Smooth muscle cell of the brain vasculature (primary cell): ENCODE data around the gene CDC6.

Experiments
- DNase-seq: peaks from one replicate; pipeline ENCODE4 v3.0.0-alpha.2; 2012; ENCODE audit warnings: low read depth, low spot score

CDC6 gene

DNA sequence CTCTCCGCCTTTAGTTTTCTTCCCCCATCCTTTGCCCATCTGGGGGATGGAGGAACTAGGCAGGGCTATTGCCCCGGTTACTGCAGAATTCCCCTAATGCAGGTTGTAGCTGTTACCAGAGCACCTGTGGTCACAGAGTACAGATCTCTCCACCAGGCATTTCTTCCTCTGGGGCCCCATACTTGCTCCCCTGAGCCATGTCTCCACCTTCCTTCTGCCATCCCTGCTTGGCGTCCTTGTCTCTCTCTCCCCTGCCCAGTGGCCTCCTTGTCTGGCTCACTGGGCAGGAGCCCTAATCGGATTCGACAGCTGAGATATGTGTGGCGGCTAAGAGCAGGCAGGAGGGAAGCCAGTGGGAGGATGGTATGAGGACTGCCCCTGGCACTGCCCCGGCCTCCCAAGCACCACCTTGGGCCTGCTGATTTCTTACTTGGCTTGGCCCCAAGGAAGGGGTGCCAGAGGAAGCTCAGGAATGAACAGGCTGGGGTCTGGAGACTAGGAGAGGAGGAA lies 23.3 kb downstream of the CDC6 start:
- no peak for DNase-seq

DNA sequence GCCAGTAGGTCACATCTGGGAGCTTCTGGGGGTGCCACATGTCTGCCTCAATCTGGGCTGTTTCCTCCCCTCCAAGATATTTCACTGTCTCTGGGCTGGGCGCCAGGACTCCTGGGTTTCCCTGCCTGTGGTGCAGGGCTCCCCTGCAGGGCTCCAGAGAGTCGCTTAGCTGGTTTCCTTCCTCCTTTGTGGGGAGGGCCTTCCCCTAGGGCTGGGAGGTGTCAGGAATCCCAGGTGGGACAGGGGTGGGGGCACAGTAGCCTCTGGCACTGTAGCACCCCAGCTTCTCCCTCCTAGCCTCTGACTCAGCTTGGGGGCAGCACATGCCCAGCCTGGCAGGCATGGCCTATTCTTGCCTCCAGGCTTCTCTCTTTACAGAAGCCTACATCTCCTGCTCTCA lies 23.9 kb downstream of the CDC6 start:
- no peak for DNase-seq

DNA sequence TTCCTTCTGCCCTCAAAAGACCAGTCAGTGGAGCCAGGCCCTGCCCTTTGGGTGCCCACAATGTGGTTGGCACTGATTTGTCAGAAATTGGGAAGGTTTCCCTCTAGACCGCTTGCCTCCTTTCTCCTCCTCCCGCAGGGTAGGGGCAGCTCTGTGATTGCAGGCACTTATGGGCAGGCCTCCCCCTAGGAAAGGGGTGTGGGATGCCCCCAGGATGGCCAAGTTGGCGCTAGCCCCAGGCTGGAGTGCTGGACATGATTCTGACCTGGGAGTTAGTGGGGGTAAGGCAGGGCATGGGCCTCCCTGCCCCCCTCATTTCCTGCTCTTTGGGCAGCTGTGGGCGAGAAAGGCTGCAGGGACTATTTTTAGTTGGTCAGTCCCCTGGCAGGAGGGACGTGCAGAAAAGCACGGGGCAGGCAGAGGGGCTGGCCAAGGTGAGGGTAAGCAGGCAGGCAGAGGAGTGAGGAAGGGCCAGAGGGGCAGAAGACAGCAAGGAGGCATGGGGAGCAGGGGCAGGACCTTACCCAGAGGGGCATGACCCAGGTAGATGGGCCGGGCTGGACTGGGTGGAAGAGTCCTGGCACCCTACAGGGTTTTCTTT lies 24.6 kb downstream of the CDC6 start:
- no peak for DNase-seq

DNA sequence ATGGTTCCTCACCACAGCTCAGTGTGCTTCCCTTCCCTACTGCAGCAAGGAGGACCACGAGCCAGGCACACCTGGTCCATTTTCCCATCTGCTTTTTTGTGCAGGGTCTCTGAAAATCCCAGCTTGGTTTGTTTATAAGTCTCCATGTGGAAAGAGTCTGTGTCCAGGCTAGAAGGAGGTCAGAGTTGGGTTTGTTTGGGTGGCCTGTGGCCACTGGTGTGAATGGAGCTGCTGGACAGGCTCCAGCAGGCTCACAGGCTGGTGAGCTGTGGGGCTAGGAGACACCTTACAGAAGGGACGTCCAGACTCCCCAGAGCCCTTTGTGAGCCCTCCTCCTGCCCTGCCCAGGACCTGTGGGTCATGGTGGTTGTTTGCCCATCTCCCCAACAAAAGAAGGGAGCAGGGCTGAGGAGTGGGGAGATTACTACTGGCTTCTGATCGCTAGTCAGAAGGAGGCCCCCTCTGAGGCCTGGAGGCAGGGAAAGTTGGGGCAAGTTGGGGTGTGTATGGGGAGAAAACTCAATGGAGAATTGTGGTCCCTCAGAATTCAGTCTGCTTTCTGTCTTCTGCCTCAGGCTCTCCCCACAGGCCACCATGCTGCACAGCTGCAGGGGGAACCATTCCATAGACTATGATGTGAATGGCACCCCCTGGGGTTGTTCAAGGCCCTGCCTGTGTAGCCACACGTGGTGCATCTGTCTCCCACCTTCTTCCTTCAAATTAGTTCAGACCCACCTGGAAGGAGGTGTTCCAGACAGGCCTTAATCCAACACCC lies 25.4 kb downstream of the CDC6 start:
- no peak for DNase-seq

DNA sequence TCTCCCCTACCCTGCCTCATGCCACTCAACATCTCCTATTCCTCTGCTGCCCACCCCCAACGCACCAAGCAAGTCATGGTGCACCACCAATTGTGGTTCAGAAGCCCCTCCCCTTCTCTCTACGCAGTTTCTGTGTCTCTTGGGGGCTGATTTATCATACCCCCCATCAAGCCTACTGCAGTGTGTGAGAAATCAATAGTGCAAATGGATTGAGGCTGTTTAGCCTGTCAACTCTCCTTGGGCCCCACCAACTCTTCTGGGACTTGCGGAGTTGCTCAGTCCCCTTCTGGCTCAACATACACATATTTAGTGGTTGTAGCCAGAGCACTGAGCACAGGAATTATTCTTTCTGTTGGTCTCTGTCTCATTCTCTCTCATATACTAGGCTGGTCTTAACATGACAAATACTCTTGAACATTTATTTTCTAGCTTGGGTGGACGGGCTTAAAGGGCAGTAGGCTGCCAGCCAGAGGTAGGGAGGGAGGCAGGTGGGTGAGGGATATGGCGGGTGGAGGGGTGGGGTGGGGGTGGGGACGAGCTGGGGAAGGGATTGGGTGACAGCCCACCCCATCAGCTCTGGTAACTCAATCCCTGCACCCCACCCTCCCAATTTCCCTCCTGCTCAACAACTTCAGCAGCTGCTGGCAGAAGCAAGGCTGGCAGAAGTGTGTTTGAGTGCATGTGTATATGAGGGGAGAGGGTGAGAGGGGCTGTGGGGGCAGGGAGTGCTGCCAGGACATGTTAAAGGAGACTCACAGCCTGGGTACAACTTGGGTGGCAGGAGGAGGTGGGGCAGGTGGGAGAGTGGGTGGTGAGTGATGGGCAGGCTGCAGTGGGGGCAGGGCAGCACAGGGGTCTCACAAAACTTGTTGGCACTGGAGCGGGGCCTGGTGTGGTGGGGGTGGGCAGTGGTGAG lies 26.2 kb downstream of the CDC6 start:
- DNase-seq: no peak

DNA sequence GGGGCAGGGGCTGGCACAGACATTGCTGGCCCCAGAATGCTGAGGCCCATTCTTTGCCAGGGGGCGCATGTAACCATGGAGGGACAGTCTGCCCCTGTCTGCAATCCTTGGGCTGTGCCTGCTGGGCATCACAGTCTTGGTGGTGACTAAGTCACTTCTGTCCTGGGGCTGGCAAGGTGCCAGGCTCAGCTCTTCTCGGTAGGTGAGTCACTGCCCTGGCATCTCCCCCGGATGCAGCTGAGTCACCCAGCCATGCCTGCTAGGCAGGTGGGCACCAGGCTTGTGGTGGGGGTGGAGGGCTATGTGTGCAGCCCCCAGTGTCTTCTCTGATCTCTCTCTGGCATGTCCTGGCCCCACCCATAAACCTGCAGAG lies 26.9 kb downstream of the CDC6 start:
- DNase-seq: no peak

DNA sequence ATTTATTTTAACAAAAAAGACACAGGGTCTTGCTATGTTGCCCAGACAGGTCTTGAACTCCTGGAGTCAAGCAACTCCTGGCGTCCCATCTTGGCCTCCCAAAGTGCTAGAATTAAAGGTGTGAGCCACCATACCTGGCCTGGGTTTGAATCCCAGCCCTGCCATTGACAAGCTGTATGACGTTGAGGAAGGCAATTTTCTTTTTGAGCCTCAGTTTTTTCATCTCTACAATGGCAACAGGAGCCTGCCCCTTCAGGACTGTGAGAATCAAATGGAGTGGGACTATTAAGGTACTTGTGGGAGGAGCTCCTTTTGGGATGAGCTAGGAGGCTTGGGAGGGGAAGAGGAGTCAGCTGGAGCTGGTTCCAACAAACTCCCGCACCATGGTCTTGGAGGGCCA lies 27.5 kb downstream of the CDC6 start:
- no peak for DNase-seq

DNA sequence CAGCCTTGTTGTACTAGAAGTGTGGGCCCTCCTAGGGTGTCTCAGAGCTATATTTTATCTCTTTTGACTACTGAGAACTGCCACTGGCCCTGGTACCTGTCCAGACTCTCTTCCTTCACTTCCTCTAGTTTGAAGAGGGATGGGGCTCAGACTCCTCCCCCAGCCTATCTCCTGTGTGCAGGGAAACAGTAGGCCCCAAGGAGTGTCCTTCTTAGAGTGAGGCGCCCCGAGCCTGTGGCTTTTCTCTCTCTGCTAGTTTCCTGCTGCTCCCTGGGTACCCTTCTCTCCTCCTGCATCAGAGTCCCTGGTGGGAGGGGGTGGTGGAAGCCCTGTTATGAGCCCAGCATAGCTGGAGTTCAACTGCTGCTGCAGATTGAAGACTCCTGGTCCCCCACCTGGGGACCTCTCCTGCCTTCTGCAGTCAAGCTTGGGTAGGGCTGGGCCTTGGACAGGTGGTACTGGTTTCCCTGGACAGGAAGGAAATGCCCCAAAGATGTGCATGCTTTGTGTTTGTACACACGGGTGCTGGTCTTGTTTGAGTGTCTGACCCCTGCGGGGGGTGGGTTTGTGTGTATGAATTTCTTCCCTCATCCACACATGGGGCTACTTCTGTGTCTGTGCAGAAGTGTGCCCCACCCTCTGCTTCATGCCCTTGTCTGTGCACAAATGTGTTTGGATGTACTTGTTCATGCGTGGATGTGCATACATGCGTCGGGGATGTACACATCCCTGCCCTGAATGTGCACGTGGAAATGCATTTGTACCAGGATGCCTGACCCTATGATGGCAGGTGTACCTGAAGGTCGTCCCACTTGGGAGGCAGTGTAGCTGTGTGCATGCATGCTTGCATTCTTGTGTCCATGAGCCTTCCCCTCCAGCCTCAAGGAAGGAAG lies 28.2 kb downstream of the CDC6 start:
- DNase-seq: no peak

DNA sequence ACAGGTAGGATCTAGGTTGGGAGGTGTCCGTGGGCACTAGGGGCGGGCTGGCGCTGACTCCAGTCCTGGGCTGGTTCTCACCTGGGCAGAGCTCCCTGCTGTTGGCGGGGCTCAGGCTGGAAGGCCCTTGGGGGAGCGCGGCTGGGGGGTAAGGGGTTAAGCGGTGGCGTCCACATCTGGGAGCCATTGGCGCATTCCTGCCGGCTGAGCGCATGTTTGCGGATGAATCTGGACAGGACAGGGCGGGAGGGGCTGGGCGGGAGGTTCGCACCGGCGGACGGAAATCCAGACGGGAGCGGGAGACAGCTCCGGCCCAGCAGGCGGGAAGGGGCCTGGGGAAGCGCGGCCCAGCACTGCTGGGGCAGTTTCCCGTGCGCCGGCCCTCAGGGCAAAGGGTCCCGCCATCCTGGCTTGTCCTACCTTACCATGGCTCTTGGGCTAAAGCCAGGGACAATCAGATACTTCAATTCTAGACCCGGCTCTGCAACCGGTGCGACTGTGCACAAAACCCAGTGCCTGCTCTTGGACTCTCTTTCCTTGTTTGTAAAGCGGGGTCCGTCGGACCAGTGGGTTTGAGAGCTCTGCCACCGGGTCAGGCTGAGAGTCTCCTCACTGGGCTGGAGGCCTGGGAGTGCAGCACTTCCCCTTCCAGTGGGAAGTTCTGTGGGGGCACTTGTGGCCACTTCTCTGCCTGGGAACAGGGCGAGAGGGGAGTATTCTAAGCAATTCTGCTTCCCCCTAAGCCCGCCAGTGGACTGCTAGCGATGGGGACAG lies 29.1 kb downstream of the CDC6 start:
- DNase-seq: no peak

DNA sequence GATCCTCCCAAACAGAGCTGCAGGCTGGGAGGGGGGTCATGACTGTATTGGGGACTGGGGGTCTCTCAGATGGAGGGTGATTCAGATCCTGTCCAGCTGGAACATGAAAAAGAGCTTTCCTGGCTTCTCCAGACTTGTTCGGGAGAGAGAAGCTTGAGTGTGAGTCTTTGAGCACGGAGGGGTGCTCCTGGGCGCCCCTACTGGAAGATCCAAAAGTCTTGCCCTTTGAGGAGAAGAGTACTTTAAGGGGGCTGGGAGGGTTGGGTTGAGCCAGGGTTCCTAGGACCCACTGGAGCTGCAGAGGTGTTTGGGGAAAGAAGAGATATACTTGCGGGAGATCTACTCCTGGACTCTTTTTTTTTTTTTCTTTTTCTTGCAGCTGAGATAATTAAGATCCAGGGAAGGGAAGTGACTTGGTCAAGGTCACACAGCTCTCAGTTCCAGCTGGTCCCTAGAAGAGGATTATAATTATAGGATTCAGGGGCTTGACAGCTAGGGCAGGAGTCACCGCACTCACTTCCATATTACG lies 29.7 kb downstream of the CDC6 start:
- no peak for DNase-seq

DNA sequence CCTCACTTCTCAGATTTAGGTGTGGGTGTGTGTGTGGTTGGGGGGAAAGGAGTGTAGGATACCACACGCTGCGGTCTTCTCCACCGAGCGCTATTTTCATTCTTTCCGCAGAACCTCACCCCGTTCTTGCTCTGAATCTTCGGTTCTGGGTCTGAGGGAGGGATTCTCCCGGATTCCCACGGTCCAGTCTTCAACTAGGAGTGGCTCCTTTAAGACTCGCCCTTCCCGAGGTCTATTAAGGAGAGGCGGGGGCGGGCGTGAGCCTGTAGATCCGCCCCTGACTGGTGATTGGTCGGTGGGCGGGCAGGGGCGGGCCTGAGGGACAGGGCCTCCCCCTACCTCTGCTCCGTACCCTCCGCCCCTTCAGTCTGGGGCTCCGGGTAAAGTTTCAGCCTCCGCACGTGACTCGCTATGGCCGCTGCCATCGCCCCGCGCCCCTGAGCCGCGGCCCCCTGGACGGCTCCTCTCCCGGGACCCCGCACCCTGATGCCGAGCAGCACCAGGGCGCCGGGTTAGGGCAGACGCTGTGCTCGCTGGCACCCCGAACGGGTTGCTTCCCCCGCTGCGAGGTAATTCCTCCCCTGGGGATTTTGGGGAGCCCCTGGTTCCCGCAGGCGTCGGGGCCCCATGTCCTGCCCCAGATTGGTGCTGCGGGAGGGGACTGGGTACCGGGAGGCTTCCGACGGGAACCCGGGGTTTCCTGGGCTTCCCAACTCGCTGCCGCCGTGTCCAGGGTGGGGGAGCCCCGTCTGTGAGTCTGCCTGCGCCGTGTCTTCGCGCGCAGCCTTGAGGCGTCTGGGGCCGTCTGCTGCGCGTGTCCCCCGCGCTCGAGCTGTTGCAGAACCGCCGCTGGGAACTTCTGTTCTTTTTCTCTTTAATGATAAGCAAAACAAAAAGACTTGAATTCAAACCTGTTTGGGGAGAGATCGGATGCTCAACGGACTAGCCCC lies 30.5 kb downstream of the CDC6 start:
- peak; percentile 93 for DNase-seq

DNA sequence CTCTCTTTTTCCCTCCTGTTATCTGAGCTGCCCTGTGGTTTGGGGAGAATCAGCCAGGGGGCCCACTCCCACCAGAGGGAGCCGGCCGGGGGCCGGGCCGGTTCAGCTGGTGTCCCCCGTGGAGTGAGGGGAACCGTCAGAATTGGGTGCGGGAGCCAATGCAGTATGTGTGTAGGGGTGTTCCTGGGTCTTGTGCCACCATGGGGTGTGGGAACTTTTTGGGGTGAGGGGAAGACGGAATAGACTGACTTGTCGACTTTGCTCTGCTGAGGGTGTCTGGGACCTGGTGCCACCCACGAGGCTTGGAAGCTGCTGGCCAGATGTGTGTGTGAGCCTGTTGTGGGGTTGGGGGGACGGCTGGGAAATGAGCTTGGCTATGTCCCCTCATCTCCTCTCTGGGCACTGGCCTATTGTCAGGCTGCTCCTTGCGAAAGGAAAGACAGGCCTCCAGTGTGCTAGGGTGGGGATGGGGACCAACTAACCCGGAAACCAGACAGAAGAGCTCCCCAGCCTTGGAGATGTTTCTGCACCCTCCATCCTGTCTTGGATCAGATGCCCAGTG lies 31.2 kb downstream of the CDC6 start:
- DNase-seq: no peak

DNA sequence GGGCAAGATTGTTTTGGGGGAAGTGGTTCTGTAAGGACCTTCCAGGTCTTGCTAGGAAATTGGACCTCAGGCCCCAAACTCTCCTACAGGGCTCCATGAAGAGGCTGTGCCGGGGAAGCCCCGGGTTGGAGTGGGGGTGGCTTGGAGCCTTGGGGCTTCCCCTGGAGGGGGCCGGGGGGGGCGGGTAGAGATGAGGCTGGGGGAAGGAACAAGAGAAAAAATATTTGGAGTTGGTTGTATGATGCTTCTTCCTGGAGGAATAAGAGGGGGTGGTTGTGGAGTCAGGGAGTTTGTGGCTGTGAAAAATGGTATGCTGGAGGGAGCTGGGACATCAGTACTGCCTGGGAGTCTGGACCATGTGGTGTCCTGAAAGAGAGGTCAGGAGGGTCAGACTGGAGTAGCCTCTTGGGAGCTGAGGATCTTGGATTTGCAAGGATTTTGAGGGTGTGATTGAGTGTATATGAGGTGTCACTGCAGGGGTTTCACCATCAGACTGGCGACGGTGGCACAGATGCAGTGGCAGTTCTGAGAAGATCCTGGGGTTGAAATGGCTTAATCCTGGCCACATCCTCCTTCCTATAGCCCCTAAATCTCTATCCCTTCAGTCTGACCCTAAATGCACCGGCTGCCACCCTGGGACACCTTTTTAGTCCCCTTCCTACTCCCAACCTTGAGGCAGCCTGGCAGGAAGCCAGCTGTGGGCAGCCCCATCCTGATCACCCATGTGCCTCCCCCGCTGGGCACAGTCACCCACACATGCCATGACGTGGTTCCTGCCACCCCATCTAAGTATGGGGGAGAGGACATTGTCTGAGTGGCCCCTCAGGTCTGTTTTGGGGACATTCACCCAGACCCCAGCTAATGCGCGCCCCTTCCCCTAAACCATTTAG lies 32.2 kb downstream of the CDC6 start:
- no peak for DNase-seq

DNA sequence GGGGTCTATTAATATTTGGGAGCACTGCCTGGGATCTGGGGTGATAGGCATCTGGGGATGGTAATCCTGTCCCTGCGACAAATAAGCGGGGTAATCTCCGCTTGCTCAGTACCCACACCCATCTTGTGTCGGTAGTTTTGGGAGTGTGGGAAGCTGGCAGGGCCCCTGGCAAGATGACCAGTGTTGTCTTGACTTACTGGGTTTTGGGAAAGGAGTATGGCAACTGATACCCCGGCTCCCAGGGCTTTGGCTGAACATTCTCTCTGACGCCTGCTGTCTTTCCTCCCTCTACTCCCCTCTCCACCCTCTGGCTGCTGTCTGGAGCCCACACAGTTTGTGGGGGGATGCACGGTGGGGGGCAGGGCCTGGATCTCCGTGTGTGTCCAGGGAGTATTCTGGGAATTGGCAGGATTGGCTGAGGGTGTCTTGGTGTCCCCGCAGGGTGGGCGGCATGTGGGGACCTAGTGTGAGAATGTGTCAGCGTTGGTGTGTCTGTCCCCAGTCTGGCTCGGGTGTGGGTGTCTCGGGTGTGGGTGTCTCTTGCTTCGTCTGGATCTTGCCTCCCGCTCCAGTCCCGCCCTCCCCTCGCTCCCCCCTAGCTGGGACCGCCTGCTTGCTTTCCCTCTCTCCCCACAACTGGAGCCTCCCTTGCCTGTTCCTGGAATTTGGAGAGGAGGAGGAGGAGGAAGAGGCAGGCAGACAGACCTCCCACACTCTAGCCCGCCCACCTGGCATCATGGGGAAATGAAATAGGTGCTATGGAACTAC lies 33.3 kb downstream of the CDC6 start:
- DNase-seq: no peak

DNA sequence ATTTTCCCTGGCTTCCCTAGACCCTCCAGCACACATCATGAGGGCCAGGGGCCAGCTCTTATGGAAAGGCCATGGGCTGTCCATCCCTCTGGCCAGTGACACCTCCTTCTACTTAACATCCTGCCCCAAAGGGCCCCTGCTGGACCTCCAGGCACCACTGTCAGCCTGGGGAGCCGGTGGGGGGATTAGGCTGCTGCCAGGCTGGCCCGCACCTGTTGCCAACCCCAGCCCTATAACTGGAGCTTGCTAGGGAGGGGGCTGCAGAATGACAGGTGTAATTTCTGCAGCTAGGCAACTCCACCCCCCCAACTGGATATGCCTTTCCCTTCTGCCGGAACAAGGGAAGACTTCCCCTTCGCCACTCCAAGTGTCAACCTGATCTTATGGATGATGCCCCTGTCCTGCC lies 33.8 kb downstream of the CDC6 start:
- DNase-seq: no peak

DNA sequence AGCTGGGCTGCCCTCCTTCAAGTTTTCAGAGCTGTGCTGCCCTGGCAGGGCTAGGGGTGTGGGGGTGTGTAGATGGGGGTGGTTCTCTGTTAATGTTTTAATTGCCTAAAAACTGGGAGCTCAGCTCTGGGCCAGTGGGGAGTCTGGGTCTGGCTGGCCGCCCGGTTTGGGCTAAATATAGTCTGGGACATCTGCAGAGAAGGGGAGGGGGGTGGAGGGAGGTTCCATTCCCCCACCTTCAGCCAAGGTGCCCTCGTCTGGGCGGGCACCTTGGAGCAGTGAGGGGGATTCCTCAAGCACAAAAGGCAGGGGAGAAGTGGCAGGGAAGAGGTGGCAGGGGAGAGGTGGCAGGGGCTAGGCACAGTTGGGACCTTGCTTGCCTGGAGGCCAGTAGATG lies 34.3 kb downstream of the CDC6 start:
- no peak for DNase-seq
